Activated CD4-positive, CD25-positive, alpha-beta regulatory T cell (primary cell): ENCODE results near the gene AGPAT3.

Experiments
- DNase-seq, 4 experiments: peaks; one replicate each; lab custom pipeline; 2025; lab: John Stamatoyannopoulos, UW

The AGPAT3 gene

DNA sequence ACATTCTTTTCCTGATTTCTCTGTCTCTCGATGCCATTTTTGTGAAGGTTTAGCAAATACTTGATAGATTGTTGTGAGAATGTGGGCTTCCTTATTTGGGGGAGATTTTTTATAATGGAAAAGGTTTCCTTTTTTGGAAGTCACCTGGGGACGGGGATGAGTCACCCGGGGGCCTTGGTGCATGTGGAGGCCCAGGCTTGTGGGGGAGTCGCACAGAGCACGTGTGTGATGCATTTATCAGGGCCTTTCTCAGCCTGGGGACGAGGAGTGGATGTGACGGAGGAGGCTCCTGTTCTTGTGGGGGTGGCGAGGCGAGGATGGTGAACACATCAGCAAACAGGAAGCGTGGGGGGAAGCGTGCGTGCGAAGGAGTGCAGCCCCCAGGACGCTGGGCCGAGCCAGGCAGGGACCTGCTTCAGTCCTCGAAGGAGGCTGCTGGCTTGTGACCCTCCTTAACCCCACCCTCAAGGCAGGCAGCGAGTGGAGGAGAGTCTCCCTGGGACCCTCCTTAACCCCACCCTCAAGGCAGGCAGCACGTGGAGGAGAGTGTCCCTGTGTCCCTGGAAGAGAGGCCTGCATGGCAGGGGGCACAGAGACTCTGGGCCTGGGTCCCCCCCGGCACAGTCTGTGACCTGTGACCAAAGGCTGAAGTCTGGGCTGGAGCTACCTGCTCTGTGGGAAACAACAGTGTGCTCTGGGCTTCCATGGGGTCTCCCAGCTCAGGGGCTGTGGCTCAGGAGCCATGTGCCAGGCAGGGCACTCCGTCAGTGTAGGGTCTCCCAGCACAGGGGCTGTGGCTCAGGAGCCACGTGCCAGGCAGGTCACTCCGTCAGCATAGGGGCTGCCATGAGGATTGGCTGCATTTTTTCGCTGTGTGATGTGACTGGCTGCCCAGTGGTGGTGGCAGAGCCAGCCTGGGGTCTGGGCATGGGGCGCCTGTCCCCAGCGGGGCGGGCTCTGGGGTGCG is 57.2 kb downstream of the AGPAT3 start:
- peak; percentile 13 to 46 (median 23) for DNase-seq

DNA sequence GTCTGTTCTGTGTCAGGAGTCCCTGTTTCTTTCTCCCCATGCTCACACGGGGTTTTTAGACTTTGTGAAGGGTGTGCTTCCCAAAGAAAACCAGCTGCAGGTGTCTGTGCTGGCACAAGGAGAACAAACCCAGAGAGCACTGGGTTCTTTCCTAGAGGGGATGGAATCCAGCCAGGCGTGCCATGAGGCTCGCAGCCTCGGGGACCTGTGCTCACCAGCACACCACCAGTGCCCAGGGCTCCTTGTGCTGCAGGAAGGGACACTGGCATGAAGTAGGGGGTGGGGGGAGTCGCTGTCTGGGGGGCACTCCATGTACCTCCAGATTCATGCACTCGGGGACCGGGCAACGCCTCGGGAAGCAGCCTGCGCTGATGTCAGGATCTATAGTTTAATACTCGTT is 57.9 kb downstream of the AGPAT3 start:
- DNase-seq, result no peak

DNA sequence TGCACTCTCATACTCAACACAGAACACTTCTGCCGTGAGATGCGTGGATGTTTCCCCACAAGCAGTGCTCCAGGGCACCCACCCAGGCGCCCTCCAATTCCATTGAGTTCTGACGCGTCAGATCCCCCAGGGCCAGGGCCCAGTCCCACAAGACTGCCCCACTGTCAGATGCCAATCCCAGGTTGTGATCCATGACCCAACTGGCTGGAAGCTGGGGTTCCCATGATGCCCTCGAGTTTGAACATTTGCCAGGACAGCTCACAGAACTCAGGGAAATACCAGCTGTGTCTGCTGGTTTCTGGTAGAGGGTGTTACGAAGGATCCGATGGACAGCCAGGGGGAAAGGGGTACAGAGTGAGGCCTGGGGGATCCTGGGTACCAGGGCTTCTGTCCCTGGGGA is 58.4 kb downstream of the AGPAT3 start:
- no peak for DNase-seq

DNA sequence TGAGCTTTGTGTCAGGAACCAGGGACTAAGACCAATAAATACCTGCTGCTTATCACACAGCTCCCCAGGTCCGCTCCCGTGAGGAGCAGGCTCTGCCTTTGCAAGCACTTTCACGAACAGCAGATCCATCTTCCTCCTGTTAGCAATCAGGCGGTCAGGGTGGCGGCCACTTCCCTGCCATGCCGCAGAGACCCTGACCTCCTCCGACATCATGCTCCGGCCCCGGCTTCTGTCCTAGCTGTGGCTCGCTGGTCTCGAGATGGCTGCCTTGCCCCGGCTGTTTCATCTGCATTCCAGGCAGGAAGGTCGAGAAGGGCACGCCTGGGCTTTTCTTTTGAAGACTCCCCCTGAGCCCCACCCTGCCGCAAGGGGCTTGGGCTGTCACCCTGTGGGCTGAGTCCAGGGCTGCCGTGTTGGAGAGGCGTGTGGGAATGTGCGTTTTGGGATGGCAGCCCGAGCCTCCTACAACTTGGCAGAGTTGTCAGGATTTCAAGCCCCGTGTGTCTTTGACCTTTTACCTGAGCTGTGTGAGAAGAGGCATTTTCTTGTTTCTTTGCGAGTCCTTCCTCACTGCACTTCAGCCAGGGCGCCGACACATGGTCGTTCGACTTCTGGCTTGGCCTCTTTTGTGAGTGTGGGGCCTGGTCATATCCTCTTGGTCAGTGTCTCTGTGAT is 59.5 kb downstream of the AGPAT3 start:
- no peak for DNase-seq

DNA sequence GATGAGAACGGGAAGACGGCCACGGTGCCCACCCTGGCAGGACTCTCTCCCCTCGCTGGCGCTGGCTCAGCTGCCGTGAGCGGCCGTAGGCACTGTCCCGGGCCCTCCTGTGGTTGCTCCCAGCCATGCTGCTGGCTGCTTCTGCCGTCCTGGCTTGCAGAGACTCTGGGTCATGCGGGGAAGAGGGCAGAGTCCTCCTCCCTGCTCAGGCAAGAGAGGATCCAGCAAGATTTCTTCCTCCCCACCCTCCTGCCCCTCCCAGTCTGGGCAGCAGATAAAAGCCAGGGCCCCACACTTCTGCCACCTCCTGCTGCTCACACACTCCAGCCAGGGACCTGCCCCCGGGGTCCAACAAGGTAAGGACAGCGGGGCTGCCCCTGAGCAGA is 60.1 kb downstream of the AGPAT3 start:
- DNase-seq, result no peak

DNA sequence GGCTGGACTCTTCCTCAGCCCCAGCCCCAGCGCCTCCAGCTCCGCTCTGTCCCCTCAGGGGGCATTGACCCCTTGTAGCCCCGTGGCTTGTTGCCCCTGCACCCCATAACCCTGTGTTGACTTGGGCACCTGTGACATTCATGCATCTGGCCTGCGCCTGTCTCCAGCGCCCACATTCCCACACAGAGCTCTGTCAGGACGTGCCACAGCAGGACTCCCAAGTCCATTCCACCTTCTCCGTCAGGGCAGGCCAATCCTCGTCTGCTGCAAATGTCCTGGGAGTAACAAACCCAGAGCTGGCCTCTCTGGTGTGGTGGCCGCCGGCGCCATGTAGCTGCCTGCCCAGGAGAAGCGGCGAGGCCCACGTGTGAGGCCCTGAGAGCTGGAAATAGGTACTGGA is 60.6 kb downstream of the AGPAT3 start:
- no peak for DNase-seq

DNA sequence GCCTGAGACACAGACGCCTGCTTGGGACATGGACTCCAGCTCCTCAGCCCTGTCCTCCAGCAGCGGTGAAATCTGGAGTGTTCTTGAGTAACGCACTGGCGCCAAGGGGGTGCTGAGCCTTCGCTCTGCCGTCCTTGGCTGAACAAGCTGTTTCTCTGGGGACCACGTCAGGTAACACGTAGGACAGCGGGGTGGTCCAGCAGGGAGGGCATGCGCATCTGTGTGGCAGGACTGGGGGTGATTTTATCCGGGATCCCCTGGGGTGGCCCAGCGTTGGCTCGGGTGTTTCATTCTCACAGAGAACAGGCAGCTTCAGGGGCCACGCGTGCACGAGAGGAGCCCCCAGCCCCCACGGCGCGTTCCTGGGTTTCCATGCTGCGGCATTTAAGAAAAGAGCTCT is 61.2 kb downstream of the AGPAT3 start:
- no peak for DNase-seq

DNA sequence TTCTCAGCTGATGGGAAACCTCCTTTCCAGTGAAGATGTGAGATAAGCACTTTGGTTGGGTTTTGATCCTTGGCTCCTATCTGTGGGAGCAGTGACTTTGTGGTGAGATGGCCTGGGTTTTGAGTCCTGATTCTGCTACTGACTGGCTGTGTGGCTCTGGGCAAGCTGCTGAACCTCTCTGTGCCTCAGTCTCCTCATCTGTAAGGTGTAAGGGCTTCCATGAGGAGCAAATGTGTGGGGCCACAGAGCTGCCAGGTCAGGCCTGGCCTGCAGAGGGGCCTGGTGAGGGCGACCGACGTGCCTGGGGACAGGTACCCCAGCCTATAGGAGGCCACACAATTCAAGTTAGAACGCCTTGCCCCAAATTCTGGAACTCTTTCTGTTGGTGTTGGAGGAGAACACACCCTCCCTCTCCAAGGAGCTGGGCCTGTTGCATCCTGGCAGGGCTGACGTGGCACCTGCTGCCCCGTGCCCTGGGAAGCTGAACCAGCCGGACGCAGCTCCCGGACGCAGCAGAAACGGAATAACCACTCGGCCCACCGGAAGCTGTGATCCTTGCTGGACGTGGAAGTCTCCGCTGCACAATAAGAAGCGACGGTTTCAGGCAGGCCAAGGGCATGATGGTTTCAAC is 62.7 kb downstream of the AGPAT3 start:
- no peak for DNase-seq

DNA sequence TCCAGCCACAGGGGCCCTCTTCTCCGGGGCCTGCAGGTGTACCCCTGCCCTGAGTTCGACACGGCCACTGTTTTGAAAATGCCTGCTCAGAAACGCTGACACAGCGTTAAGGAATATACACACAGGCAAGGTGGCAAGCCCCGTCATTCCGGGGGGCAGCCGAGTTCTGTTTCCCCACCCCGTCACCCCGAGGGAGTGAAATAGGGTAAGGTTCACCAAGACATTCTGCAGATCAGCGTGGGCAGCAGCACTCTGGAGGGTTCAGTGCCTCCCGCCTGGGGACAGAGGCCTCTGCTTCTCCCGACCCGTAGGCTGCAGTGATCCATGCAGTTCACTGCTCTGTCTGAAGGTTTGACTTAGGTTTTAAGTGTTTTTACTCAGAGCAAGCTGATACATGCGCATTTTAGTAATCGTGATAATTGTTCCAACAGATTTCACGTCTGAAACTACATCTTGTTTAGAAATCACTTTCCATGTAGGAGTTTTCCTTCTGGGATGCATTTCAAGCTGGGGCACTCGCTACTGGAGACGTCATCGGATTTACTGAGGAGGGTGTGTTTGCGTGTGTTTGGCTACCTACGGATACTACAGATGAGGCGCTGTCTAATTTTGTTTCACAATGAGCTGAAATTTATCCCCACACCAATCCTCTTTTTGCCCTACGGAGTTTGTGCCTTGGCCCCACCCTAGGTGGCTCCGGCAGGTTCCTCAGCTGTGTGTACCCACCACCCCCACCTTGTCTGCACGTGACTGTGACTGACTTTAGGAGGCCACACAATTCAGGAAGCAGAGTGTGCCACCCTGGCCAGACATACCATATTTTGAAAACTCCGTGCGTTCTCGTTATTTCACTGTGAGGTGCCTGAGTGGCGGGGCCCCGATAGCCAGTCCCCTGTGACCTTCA is 63.5 kb downstream of the AGPAT3 start:
- DNase-seq, result no peak

DNA sequence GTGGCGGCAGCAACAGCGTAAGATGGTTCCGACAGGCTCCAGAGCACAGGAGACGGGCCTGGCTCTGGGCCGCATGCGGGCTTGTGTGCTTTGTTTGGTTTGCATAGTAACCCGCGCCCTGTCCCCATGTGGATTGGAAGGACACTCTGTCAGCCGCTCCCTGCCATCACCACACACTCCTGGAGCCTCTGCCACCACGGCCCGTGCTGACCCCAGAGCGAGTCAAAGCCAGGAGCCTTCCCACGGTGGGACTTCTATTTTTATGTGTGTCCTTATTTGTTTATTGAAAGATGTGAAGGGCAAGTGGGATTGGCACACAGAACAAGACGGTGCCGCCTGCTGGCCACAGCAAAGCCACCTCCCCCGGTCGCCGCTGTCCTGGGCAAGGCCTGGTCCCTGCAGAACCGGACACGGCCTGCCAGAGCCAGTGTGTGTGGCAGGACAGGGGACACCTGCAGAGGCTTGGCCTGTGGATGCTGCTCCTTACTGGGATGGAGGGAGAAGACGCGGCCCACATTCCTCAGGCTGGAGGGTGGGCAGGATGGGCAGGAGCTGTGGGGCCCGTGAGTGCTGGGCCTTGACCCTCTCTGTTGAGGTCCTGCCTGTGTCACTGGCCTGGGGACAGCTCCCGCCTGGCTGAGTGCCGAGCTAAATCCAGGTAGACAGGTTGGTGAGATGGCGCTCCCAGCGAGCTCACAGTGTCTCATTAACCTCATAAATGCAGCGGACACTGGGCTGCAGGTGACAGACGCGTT is 64.4 kb downstream of the AGPAT3 start:
- DNase-seq, result no peak

DNA sequence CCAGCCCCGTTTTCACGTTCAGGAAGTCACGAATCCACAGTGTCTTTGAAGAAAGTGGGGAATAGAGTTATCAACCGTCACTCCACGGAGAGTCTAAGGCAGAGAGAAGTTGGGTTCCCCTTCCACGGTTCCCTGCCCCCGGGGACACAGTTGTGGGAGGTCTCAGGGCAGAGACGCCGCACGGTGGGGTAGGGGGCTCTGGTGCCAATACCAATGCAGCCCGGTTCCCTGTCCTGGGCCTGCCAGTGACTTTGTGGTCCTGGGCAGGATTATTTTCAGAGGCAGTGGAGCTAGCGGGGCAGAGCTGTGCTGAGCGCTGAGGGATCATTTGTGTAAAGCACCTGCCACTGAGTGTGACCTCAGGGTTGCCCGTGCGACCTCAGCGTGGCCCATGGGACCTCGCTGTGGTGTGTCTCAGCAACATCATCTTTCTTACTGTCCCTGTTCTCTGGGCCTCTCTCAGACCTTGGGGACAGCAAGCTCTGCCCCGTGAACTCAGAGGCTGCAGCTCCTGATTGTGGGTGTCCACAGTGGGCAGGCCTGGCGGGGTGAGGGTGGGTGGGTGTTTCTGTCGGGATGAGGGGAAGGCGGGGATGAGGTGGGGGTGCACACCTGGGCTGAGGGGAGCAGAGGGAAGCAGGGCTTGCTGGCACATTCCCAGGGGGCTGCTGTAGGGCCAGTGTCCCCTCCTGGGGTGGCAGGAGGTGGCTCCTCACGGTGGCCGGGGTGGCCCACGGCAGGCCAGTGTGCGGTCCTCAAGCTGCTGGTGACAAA is 65.2 kb downstream of the AGPAT3 start:
- no peak for DNase-seq

DNA sequence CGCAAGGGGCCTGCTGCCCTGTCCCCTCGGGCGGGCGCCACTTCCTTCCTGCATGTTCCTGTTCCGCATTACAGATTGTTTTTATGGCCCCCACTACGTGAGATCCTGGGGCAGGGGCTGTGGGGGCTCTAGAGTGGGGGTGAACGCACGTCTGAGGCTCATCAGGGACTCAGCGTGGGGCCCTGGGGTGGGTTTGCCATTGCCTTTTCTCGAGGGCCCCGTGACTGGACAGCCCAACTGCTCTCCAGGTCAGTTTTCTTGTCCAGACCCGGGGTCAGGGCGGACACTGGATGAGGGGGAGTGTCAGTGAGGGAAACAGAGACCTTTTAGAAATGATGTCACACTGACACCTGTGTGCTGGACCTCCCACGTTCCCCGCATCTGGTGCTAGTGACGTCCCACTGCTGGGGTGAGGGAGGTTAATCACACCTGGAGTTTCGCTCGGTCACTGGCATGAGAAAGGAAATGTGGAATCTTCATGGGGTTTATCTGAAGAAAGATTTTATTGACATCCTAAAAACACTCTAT is 65.9 kb downstream of the AGPAT3 start:
- no peak for DNase-seq

DNA sequence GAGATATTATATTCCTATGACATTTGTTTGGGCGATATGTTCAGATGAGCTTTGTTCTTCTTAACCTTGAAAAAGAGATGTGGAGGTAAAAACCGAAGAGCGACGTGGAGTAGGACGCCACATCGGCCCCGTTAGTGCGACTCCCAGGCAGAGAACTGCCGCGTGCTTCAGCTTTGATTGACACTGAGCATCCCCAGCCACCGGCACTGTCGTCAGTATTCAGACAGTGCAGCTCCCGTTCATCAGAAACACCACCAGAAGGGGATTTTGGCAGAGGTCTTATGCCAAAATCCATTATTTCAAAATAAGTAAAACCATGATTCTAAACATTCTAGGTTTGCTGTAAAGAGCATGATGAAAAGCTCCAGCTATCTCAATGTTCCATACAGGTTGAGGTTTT is 66.5 kb downstream of the AGPAT3 start:
- DNase-seq, result no peak

DNA sequence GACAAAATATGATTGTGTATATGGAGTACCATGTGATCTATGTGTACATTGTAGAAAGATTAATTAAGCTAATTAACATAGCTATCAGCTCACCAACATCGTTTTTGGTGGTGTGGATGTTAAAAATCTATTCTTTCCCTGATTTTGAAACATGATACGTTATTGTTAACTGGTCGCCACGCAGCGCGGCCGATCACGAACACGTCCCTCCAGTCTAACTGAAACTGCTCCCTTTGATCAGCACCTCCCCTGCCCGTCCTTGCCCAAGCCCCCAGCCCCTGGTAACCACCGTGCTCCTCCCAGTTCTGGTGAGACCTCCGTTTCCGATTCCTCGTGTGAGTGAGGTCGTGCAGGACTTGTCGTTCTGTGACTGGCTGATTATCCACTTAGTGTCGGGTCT is 67.0 kb downstream of the AGPAT3 start:
- DNase-seq, result no peak

DNA sequence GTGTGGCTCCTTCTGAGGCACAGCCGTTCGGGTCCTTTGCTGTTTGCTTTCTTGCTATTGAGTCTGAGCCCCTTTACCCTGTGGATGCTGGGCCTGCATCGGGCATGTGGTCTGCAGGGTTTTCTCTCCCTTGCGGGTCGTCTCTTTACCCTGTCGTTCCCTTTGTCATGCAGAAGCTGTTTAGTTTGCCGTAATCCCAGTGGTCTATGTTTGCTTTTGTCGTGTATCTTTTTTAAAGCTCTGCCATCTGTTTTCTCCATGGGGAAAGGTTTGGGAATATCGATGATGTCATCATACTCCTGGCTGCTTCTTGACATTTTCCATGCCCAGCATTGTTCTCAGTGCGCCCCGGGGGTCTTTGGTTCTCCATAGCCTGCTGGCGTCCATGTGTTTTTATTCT is 68.2 kb downstream of the AGPAT3 start:
- DNase-seq, result no peak

DNA sequence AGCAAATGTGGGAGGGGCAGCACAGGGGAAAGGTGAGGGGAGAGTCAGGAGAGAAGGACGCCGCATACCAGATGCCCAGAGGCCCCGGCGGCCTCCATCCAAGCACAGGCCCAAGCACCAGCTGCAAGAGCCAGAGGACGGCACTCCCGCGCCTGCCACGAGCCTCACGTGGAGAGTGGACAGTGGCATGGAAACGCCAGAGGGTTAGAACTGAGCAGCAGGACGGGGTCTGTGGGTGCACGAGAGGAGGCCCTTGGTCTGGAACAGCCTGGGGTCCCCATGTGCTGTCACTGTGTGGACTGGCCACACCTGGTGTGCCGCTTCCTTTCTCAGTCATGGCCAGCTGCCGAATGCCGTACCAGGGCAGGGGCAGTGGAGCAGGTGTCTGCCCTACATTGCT is 68.7 kb downstream of the AGPAT3 start:
- no peak for DNase-seq

DNA sequence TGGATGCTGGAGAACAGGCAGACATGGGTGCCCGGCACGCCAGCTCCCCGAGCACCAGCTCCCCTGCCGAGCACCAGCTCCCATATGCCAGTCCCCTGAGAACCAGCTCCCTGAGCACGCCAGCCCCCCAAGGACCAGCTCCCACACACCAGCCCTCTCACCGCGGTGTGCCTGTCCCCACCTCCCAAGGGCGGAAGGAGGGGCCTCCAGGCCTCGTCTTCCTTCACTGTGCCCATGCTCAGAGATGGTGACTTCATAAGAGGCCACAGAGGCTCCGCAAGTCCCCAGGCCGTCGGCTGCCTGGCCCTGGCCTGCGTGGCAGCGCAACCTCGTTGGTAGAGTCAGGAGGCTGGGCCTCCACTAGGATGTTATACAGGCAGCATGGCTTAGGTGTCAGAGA is 69.1 kb downstream of the AGPAT3 start:
- no peak for DNase-seq

DNA sequence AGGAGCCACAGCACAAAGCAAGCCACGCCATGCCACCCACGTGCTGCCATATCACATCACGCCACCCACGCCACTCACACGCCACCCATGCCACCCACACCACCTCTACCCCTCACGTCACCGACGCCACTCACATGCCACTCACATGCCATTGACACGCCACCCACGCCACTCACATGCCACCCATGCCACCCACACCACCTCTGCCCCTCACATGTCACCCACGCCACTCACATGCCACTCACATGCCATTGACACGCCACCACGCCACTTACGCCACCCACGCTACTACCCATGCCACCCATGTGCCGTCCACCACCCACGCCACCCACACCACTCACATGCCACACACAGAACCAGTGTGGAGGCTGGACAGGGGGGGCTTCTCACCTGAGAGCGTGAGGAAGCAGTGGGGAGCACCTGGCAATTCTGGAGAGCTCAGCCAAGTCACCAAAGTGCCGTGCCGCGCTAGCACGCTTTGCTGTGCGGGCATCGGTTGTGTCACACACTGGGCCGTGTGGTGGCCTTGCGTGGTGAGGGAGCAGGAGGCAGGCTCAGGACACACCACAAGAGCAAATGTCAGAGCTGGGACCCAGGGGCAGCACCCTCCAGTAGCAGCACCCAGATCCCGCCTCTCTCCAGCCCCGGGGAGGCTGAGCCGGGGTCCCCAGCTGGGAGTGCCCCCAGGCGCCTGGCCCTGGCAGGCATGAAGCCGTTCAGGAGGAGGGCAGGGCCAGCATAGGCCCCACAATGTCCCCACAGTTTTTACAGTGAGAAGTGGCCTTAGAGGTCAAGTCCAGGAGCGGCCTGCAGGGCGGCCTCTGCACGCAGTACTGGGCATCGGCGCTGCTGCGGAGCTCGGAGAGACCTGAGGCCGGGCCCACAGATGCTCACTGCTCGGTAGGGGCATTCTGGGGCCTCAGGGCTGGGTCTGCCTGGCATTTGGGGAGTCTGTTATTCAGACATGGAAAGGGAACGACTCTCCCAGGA is 70.0 kb downstream of the AGPAT3 start:
- no peak for DNase-seq

DNA sequence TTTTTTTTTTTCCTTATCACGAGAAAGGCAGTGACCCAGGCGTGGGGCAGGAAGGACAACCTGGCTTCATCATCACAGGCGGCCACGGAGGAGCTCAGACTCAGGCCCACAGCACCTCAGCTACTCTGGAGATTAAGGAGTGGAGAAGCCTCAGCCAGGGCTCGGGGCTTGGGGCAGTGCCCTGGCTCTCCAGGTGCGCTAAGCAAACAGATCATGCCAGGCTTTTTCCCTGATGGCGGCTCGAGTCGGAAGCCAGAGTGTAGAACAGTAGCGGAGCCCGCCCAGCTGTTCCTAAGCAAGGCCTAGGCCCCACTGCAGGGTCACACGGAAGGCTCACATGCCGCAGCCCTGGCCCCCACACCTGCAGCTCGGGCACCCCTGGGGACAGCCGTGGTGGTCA is 70.7 kb downstream of the AGPAT3 start:
- no peak for DNase-seq
